Activated B cell treated with CpG ODN at 0.5 μM for 24 hours (primary cell): Measurements from ENCODE around the gene ARHGEF25. TPM values are rescaled to one million over a fixed set of nuclear protein-coding genes. Genes with fewer than 3 reads are reported as not detected.
"Not testable (repeated sequence)": the region's sequence is repeated elsewhere in the genome, so short reads cannot be mapped to it uniquely, and the experiment has no call there.

Experiments
- ATAC-seq: fragments of 200-7000 bp; cut with Tn5 transposase; one replicate; pipeline ENCODE4 v1.10.0; 2021; ENCODE audit warnings: low read depth, mild to moderate bottlenecking, moderate library complexity
- CTCF ChIA-PET: fragments of 350-600 bp; sonication (Branson Sonifier 250); formaldehyde crosslinking; loops from one replicate; lab custom pipeline; 2021; ENCODE audit warnings: antibody characterized with exemption; lab: Charles Lee
- POLR2A ChIA-PET: fragments of 350-600 bp; sonication (Branson Sonifier 250); formaldehyde crosslinking; loops from one replicate; lab custom pipeline; 2021; ENCODE audit warnings: antibody characterized with exemption; lab: Charles Lee
- DNase-seq: peaks from one replicate; pipeline ENCODE4 v3.0.0; 2022
- H3K27ac Mint-ChIP-seq: one replicate; pipeline ENCODE4 v1.8.0; 2020; ENCODE audit warnings: mixed read lengths
- H3K27me3 Mint-ChIP-seq: one replicate; pipeline ENCODE4 v1.8.0; 2021; ENCODE audit warnings: mixed read lengths
- H3K36me3 Mint-ChIP-seq: one replicate; pipeline ENCODE4 v1.8.0; 2021; ENCODE audit warnings: low read depth, mixed read lengths
- H3K4me1 Mint-ChIP-seq: one replicate; pipeline ENCODE4 v1.8.0; 2021; ENCODE audit warnings: mixed read lengths
- H3K4me3 Mint-ChIP-seq: one replicate; pipeline ENCODE4 v1.8.0; 2020; ENCODE audit warnings: mild to moderate bottlenecking, mixed read lengths
- H3K9me3 Mint-ChIP-seq: one replicate; pipeline ENCODE4 v1.8.0; 2020; ENCODE audit warnings: mixed read lengths
- intact Hi-C: fragments of 100-400 bp; cut with micrococcal nuclease; formaldehyde crosslinking; loops from one replicate; pipeline ENCODE4 v1.15.1; 2024
- total RNA-seq: library from RNA; stranded (reverse); gene quantifications from 2 replicates; pipeline ENCODE4 v1.2.3, GENCODE V29; 2022
- TF ChIP-seq, protein P1 (sequence below): fragments of 200-600 bp; IDR thresholded peaks from one replicate; pipeline ENCODE4 v1.8.0; 2022; ENCODE audit warnings: antibody characterized with exemption, mild to moderate bottlenecking

The ARHGEF25 gene
- not detected in 2 replicates for total RNA-seq

DNA sequence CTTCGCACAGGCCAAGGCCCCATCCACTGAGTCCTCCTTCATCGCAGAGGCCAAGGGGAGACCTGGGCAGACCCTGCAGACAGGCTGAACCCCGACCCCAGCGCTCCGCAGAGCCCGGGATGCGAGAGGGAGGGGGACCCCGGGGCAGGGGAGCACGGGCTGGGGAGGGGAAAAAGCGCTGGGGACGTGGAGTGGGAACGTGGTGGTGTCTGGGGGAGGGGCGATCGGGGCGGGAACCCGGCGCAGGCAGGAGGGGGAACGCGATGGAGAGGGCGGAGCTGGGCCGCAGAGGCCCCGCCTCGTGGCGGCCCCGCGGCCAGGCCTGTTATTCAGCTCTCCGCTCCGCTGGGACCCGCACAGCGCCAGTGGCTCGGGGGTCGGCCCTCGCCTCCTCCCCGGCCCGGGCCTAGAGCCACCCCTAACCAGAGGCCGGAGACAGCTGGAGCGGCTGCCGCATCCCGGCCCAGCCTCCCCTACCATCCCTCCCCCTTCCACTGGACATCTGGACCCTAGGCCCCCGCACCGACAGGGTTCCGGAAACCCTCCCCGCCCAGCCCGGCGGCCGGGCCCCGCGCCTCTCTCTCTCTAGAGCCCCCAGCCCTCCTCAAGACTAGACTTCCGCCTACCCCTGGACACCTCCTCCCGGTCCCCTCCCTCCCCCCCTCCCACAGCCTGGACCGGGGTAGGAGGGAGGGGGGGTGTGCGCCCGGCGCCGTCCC lies at the start of gene ARHGEF25:
Gene ARHGEF25, plus strand, starts transcription at position 328 of the 719 bp plus-strand sequence. CDS start 460 bp downstream, outside the sequence.
- no peaks in the 10 kb centered on the region for H3K9me3 Mint-ChIP-seq
- POLR2A ChIA-PET = no interaction called here
- peaks cover 30% of the 10 kb centered on the region for H3K27me3 Mint-ChIP-seq
- H3K27ac Mint-ChIP-seq = no peak within 1 kb of the TSS
- TF ChIP-seq, protein P1, sequence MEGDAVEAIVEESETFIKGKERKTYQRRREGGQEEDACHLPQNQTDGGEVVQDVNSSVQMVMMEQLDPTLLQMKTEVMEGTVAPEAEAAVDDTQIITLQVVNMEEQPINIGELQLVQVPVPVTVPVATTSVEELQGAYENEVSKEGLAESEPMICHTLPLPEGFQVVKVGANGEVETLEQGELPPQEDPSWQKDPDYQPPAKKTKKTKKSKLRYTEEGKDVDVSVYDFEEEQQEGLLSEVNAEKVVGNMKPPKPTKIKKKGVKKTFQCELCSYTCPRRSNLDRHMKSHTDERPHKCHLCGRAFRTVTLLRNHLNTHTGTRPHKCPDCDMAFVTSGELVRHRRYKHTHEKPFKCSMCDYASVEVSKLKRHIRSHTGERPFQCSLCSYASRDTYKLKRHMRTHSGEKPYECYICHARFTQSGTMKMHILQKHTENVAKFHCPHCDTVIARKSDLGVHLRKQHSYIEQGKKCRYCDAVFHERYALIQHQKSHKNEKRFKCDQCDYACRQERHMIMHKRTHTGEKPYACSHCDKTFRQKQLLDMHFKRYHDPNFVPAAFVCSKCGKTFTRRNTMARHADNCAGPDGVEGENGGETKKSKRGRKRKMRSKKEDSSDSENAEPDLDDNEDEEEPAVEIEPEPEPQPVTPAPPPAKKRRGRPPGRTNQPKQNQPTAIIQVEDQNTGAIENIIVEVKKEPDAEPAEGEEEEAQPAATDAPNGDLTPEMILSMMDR = no peak
- H3K4me1 Mint-ChIP-seq = peaks cover 39% of the 10 kb centered on the region
- no peaks in the 10 kb centered on the region for H3K36me3 Mint-ChIP-seq
- DNase-seq = no peak
- peak within 1 kb of the TSS; percentile 75 for H3K4me3 Mint-ChIP-seq
- CTCF ChIA-PET = no interaction called here
- intact Hi-C loops = loop anchor here (1.0 kb wide), 1 partner anchor 10 kb away; no protein-coding TSS in a partner anchor
- ATAC-seq = peak; percentile 38

DNA sequence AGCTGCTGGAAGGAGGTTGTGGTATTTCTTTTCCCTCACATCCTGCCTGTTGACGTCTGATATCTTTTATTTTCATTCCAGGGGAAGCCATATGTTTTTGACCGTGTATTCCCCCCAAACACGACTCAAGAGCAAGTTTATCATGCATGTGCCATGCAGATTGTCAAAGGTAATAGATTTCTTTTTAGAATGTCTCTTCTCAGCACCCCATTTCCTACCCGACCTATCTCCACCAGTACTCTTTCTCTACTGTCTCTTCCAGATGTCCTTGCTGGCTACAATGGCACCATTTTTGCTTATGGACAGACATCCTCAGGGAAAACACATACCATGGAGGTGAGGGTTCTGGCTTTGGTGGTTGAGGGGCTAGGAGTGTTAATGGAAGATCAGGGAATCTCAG lies 47.9 kb upstream of the ARHGEF25 start:
- TF ChIP-seq, protein P1 = no peak
- DNase-seq = no peak
- Mint-ChIP-seq H3K4me1 (no peaks in the 10 kb centered on the region), H3K27ac (no peak overlapping the region), H3K9me3 (no peaks in the 10 kb centered on the region), H3K4me3 (no peak overlapping the region), H3K27me3 (peaks cover 23% of the 10 kb centered on the region), H3K36me3 (no peaks in the 10 kb centered on the region)
- ChIA-PET CTCF (no interaction called here), POLR2A (no interaction called here)
- no peak for ATAC-seq
- intact Hi-C loops = no loop called here

DNA sequence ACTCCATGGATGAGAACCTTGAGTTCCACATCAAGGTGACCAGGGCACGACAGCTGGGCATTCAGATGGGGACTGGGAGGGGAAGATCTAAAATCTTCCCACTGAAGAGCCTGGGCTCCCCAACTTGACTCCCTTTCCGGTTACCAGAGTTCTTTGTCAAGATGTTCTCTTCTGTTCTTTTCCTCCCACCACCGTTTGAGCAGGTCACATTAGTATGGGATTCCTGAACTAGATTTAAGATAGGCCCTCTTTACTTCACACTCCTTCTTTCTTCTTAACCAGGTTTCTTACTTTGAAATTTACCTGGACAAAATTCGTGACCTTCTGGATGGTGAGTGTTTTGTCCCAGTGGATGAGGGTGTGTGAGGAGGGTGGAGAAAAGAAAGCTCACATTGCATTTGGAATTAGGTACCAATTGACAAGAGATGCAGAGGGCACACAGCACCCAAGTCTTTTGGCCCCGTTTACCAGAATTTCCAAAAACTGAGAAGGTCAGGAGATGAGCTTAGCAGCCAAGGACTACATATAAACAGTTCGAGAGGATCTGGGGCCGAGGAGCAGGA lies 47.0 kb upstream of the ARHGEF25 start:
- Mint-ChIP-seq H3K4me3 (no peak overlapping the region), H3K27me3 (peaks cover 29% of the 10 kb centered on the region), H3K36me3 (no peaks in the 10 kb centered on the region), H3K27ac (no peak overlapping the region), H3K4me1 (no peaks in the 10 kb centered on the region), H3K9me3 (no peaks in the 10 kb centered on the region)
- no peak for ATAC-seq
- TF ChIP-seq, protein P1 = no peak
- DNase-seq = no peak
- intact Hi-C loops = no loop called here
- CTCF ChIA-PET = no interaction called here
- POLR2A ChIA-PET = no interaction called here

DNA sequence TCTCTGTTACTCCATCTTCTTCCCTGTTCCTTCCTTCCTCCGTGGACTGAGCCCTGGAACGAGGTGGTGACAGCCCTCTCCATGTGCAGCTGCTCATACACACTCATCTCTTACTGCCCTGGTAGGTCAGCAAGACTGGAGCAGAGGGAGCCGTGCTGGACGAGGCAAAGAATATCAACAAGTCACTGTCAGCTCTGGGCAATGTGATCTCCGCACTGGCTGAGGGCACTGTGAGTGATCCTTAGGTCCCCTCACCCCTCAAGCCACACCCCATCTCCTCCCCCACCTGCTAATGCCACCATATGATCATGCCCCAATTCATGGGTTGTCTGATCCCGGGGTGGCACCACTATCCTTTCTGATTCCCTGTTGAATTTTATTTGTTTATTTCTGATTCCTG lies 42.4 kb upstream of the ARHGEF25 start:
- Mint-ChIP-seq H3K9me3 (no peaks in the 10 kb centered on the region), H3K4me1 (no peaks in the 10 kb centered on the region), H3K4me3 (no peak overlapping the region), H3K27ac (no peak overlapping the region), H3K27me3 (peaks cover 14% of the 10 kb centered on the region), H3K36me3 (no peaks in the 10 kb centered on the region)
- intact Hi-C loops = no loop called here
- no peak for DNase-seq
- TF ChIP-seq, protein P1 = no peak
- POLR2A ChIA-PET = no interaction called here
- CTCF ChIA-PET = no interaction called here
- no peak for ATAC-seq

DNA sequence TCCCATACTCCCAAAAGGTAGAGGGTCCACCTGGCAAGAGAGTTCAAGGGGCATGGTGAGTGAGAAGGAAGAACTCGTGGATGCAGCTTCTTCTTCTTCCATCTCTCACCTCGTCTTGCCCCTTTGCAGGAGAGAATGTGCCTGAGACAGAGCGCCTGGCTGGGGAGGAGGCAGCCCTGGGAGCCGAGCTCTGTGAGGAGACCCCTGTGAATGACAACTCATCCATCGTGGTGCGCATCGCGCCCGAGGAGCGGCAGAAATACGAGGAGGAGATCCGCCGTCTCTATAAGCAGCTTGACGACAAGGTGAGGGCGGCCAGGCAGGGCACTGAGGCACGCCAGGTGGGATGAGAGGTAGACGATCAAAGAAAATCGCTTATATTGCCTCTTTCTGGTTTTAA lies 41.4 kb upstream of the ARHGEF25 start:
- ChIA-PET POLR2A (no interaction called here), CTCF (no interaction called here)
- intact Hi-C loops = no loop called here
- H3K4me1 Mint-ChIP-seq = no peaks in the 10 kb centered on the region
- ATAC-seq (no peak), DNase-seq (no peak)
- H3K27ac Mint-ChIP-seq = no peak overlapping the region
- no peaks in the 10 kb centered on the region for H3K9me3 Mint-ChIP-seq
- TF ChIP-seq, protein P1 = no peak
- no peaks in the 10 kb centered on the region for H3K36me3 Mint-ChIP-seq
- peaks cover 9% of the 10 kb centered on the region for H3K27me3 Mint-ChIP-seq
- H3K4me3 Mint-ChIP-seq = no peak overlapping the region

DNA sequence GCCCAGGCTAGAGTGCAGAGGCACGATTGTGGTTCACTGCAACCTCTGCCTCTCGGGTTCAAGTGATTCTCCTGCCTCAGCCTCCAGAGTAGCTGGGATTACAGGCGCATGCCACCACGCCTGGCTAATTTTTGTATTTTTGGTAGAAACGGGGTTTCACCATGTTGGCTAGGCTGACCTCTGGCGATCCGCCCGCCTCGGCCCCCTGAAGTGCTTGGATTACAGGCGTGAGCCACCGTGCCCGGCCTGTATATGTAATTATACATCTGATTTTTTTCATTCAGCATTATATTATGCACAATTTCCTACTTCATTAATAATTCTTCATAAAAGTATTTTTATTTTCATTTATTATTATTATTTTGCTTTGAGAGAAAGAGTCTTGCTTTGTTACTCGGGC lies 40.8 kb upstream of the ARHGEF25 start:
- CTCF ChIA-PET = interaction anchor here (1.8 kb wide), 1 partner anchor 13 kb away, joined by 7 read pairs; no protein-coding TSS in a partner anchor
- H3K4me3 Mint-ChIP-seq, H3K36me3 Mint-ChIP-seq, ATAC-seq, H3K27ac Mint-ChIP-seq, H3K4me1 Mint-ChIP-seq, DNase-seq, H3K9me3 Mint-ChIP-seq, intact Hi-C loops: not testable (repeated sequence)
- peaks cover 14% of the 10 kb centered on the region for H3K27me3 Mint-ChIP-seq
- POLR2A ChIA-PET = interaction anchor here (0.6 kb wide), 2 partner anchors 22 to 56 kb away, joined by 4 to 5 read pairs; no protein-coding TSS in a partner anchor
